Measurements from ENCODE around the gene ACTR3.

DNA sequence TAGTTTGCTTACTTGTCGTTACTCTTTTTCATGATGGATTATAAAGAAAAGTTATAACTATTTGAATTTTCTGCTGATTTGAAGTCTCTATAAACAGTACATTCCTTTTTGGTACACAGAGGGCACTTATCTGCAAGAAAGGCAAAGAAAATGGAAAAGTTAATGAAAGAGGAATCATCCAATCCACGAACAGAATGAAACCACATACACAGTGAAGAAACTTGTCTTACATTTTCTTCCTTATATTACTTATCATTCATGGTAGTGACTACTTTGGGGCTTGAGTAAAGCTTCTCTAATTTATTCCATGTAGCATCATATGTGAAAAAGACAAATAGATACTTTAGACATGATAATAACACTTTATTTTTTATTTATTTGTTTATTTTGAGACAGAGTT, 14.8 kb upstream of the ACTR3 start:
- TF ChIP-seq EP300 (conservative IDR thresholded peaks at IDR 0.05; ENCODE audit: poor library complexity, severe bottlenecking) (no peak), POLR2AphosphoS5 (IDR thresholded peaks at IDR 0.05) (no peak)
- TF ChIP-seq, protein P1, sequence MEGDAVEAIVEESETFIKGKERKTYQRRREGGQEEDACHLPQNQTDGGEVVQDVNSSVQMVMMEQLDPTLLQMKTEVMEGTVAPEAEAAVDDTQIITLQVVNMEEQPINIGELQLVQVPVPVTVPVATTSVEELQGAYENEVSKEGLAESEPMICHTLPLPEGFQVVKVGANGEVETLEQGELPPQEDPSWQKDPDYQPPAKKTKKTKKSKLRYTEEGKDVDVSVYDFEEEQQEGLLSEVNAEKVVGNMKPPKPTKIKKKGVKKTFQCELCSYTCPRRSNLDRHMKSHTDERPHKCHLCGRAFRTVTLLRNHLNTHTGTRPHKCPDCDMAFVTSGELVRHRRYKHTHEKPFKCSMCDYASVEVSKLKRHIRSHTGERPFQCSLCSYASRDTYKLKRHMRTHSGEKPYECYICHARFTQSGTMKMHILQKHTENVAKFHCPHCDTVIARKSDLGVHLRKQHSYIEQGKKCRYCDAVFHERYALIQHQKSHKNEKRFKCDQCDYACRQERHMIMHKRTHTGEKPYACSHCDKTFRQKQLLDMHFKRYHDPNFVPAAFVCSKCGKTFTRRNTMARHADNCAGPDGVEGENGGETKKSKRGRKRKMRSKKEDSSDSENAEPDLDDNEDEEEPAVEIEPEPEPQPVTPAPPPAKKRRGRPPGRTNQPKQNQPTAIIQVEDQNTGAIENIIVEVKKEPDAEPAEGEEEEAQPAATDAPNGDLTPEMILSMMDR (IDR thresholded peaks at IDR 0.05; ENCODE audit: poor library complexity, severe bottlenecking) = no peak

All from neural cell (in vitro differentiated cells).